Measurements from ENCODE around the gene TCP11L1.

TCP11L1 gene

DNA sequence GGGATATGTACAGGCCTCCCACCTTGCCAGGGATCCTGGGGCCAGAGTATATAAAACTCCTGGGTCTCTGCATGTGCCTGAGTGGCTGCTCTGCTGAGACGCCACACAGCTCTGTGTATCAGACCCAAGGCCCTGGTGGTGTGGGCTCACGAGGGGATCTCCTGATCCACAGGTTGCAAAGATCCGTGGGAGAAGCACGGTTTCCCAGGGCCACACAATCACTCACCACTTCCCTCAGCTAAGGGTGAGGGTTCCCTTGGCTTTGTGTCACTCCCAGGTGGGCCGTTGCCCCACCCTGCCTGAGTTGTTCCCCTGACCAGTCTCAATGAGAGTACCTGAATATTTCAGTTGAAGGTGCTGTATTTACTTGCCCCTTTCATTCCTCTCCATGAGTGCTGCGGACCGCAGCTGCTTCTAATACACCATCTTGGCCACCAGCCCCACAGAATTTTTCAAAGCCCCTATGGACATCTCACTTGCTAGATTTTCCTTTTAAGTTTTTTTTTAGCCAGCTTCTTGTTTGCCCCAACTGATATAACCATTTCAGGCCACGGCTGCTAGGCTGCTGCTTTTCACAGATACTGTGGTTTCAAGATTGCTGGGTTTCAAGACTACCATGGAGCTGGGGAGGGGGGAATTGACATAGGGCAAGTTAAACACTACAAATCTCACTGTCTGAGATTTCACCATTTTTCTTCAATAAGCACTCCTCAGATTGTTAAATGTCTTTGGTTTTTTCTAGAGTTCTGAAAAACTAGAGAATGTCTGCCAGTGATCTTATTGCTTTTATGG lies 37.4 kb upstream of the TCP11L1 start:
- Histone ChIP-seq H3K36me3 (ENCODE audit: control insufficient read depth in 4 of 4, insufficient read depth in 4 of 4, low read length in 3 of 4) (no peaks in the 10 kb centered on the region), H3K9me3 (ENCODE audit: control extremely low read depth in 1 of 5, control insufficient read depth in 4 of 5, insufficient read depth in 2 of 5, low read depth in 1 of 5, low read length in 4 of 5) (peaks cover 0 to 5% (median 0%) of the 10 kb centered on the region in 5 experiments), H3K4me3 (ENCODE audit: control insufficient read depth in 1 of 7, extremely low read depth in 1 of 7, insufficient read depth in 4 of 7, low read depth in 2 of 7, low read length in 6 of 7) (no peak overlapping the region), H3K27ac (ENCODE audit: insufficient read depth in 1 of 2, low read depth in 1 of 2, low read length in 2 of 2, poor library complexity in 1 of 2, severe bottlenecking in 2 of 2) (no peak overlapping the region), H3K4me1 (ENCODE audit: control extremely low read depth in 1 of 4, control insufficient read depth in 4 of 4, insufficient read depth in 4 of 4, low read length in 3 of 4) (no peaks in the 10 kb centered on the region), H3K27me3 (replicated peaks in 2 of 5; ENCODE audit: control insufficient read depth in 4 of 5, insufficient read depth in 5 of 5, low read length in 4 of 5) (no peaks in the 10 kb centered on the region)
- POLR2A ChIA-PET: no interaction called here
- peak in 1 of 3 donors; percentile 12 for DNase-seq
- CTCF ChIA-PET: interaction anchor here (0.7 to 1.1 kb wide), 2 partner anchors 20 to 64 kb away, joined by 3 read pairs; no protein-coding TSS in a partner anchor
- 95% methylated on average over 7 of the region's 8 CpGs for WGBS (ENCODE audit: insufficient coverage)

- POLR2A ChIA-PET: no interaction called here
Observed at GRCh38 chr11:33005175-33005574, 34.2 kb upstream of the TCP11L1 start.

GRCh38 chr11:33006010-33006409 lies 33.4 kb upstream of the TCP11L1 start:
- H3K27me3 ChIP-seq (replicated peaks in 2 of 5; ENCODE audit: control insufficient read depth in 4 of 5, insufficient read depth in 5 of 5, low read length in 4 of 5): no peaks in the 10 kb centered on the region
- no peak overlapping the region for H3K4me3 ChIP-seq (ENCODE audit: control insufficient read depth in 1 of 7, extremely low read depth in 1 of 7, insufficient read depth in 4 of 7, low read depth in 2 of 7, low read length in 6 of 7)
- H3K4me1 ChIP-seq (ENCODE audit: control extremely low read depth in 1 of 4, control insufficient read depth in 4 of 4, insufficient read depth in 4 of 4, low read length in 3 of 4): peaks cover 0 to 2% (median under 1%) of the 10 kb centered on the region in 4 experiments
- H3K36me3 ChIP-seq (ENCODE audit: control insufficient read depth in 4 of 4, insufficient read depth in 4 of 4, low read length in 3 of 4): no peaks in the 10 kb centered on the region
- CTCF ChIA-PET: interaction anchor here (0.8 kb wide), 1 partner anchor 59 kb away, joined by 3 read pairs; no protein-coding TSS in a partner anchor
- no peak for DNase-seq
- POLR2A ChIA-PET: no interaction called here
- H3K9me3 ChIP-seq (ENCODE audit: control extremely low read depth in 1 of 5, control insufficient read depth in 4 of 5, insufficient read depth in 2 of 5, low read depth in 1 of 5, low read length in 4 of 5): no peaks in the 10 kb centered on the region
- no peak overlapping the region for H3K27ac ChIP-seq (ENCODE audit: insufficient read depth in 1 of 2, low read depth in 1 of 2, low read length in 2 of 2, poor library complexity in 1 of 2, severe bottlenecking in 2 of 2)

More at GRCh38 chr11:33005175-33005574, 34.2 kb upstream of the TCP11L1 start:
- no peaks in the 10 kb centered on the region for H3K4me1 ChIP-seq (ENCODE audit: control extremely low read depth in 1 of 4, control insufficient read depth in 4 of 4, insufficient read depth in 4 of 4, low read length in 3 of 4)
- no peaks in the 10 kb centered on the region for H3K9me3 ChIP-seq (ENCODE audit: control extremely low read depth in 1 of 5, control insufficient read depth in 4 of 5, insufficient read depth in 2 of 5, low read depth in 1 of 5, low read length in 4 of 5)
- no peak overlapping the region for H3K4me3 ChIP-seq (ENCODE audit: control insufficient read depth in 1 of 7, extremely low read depth in 1 of 7, insufficient read depth in 4 of 7, low read depth in 2 of 7, low read length in 6 of 7)
- no peaks in the 10 kb centered on the region for H3K36me3 ChIP-seq (ENCODE audit: control insufficient read depth in 4 of 4, insufficient read depth in 4 of 4, low read length in 3 of 4)
- no peak for DNase-seq
- 100% methylated on average over 1 of the region's 2 CpGs for WGBS (ENCODE audit: insufficient coverage)
- no peak overlapping the region for H3K27ac ChIP-seq (ENCODE audit: insufficient read depth in 1 of 2, low read depth in 1 of 2, low read length in 2 of 2, poor library complexity in 1 of 2, severe bottlenecking in 2 of 2)
- no peaks in the 10 kb centered on the region for H3K27me3 ChIP-seq (replicated peaks in 2 of 5; ENCODE audit: control insufficient read depth in 4 of 5, insufficient read depth in 5 of 5, low read length in 4 of 5)
- CTCF ChIA-PET: interaction anchor here (0.6 kb wide), 1 partner anchor 15 kb away, joined by 3 read pairs; no protein-coding TSS in a partner anchor

DNA sequence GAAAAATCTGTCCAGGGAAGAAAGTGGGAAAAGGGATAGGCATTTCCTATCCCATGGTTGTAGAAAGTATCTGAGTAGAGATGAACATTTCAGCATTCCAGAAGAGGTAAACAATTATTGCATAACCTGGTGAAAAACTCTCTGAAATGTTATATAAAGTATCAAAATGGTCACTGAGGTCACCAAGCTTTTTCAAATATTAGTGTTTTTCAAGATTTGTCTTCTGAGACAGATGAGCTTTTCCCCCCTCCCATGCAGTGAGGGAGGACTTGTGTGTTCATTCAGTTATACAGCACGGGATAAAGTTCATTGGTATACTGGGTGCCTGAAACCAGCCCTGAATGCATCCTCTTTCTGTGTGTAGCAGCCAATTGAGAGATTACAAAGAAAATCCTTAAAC lies 25.6 kb upstream of the TCP11L1 start:
- Histone ChIP-seq H3K9me3 (ENCODE audit: control extremely low read depth in 1 of 5, control insufficient read depth in 4 of 5, insufficient read depth in 2 of 5, low read depth in 1 of 5, low read length in 4 of 5) (no peaks in the 10 kb centered on the region), H3K27me3 (replicated peaks in 2 of 5; ENCODE audit: control insufficient read depth in 4 of 5, insufficient read depth in 5 of 5, low read length in 4 of 5) (peaks cover 0 to 4% (median 0%) of the 10 kb centered on the region in 5 experiments), H3K36me3 (ENCODE audit: control insufficient read depth in 4 of 4, insufficient read depth in 4 of 4, low read length in 3 of 4) (no peaks in the 10 kb centered on the region), H3K27ac (ENCODE audit: insufficient read depth in 1 of 2, low read depth in 1 of 2, low read length in 2 of 2, poor library complexity in 1 of 2, severe bottlenecking in 2 of 2) (no peak overlapping the region), H3K4me3 (ENCODE audit: control insufficient read depth in 1 of 7, extremely low read depth in 1 of 7, insufficient read depth in 4 of 7, low read depth in 2 of 7, low read length in 6 of 7) (no peak overlapping the region), H3K4me1 (ENCODE audit: control extremely low read depth in 1 of 4, control insufficient read depth in 4 of 4, insufficient read depth in 4 of 4, low read length in 3 of 4) (peaks cover 3 to 30% (median 22%) of the 10 kb centered on the region in 4 experiments)
- CTCF ChIA-PET: interaction anchor here (0.6 to 2.2 kb wide), 2 partner anchors 53 to 56 kb away, joined by 3 to 5 read pairs; no protein-coding TSS in a partner anchor
- WGBS (ENCODE audit: insufficient coverage): 86% methylated on average over 1 of the region's 1 CpG
- POLR2A ChIA-PET: no interaction called here
- no peak for DNase-seq

DNA sequence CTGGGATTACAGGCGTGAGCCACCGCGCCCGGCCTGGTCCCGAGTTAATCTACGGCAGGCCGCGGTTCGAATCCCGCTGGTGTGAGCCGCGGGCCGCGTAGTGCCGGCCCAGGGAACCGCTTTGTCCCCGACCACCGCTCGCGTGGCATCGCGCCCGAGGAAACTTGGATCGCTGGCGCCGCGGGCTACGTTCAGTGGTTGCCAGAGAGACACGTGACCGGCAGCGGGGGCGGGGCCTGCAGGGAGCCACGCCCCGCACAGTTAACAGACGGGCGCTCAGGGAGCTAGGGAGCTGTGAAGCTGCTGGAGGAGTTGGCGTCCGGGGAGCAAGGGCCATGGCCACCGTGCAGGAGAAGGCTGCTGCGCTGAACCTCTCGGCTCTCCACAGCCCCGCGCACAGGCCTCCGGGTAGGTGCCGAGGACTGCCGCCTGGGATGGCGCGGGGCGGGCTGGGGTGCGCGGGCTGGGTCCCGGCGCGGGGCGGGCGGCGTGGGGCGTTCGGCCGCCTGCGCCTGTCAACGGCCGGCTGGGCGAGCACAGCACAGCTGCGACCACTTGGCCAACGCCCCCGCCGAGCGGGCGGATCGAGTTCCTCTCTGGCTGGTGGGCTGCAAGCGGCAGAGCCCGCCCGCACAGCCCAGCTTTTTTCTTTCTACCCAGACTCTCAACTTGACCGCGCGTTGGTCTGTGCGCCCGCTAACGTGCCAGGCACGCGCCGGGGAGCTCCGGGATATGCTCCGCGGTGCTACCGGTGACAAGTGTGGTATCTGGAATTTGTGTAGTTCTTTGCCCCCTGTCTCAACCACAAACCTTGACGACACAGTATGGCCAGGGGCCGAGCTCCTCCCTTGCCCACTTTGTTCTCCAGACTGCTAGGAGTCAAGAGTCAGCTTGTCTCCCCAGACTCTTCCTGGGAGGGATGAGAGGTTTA lies 23.5 kb upstream of the TCP11L1 start, which contains the start of gene DEPDC7:
Gene DEPDC7 (plus strand): TSS at position 258 of the 931 bp plus-strand sequence. CDS start 78 bp downstream, at position 336.
- peak within 1 kb of the TSS; percentile 37 to 82 (median 70) for H3K4me3 ChIP-seq (ENCODE audit: control insufficient read depth in 1 of 7, extremely low read depth in 1 of 7, insufficient read depth in 4 of 7, low read depth in 2 of 7, low read length in 6 of 7)
- H3K9me3 ChIP-seq (ENCODE audit: control extremely low read depth in 1 of 5, control insufficient read depth in 4 of 5, insufficient read depth in 2 of 5, low read depth in 1 of 5, low read length in 4 of 5): no peaks in the 10 kb centered on the region
- POLR2A ChIA-PET: interaction anchor here (0.7 kb wide), 1 partner anchor 658 kb away, joined by 8 read pairs; no protein-coding TSS in a partner anchor
- WGBS (ENCODE audit: insufficient coverage): 6% methylated on average over 72 of the region's 89 CpGs
- H3K27me3 ChIP-seq (replicated peaks in 2 of 5; ENCODE audit: control insufficient read depth in 4 of 5, insufficient read depth in 5 of 5, low read length in 4 of 5): peaks cover 0 to 4% (median 0%) of the 10 kb centered on the region in 5 experiments
- CTCF ChIA-PET: interaction anchor here (0.6 to 2.2 kb wide), 9 partner anchors 10 to 207 kb away, joined by 3 to 9 read pairs (median 4); no protein-coding TSS in a partner anchor
- no peak within 1 kb of the TSS for H3K27ac ChIP-seq (ENCODE audit: insufficient read depth in 1 of 2, low read depth in 1 of 2, low read length in 2 of 2, poor library complexity in 1 of 2, severe bottlenecking in 2 of 2)
- DNase-seq: peak; percentile 82 to 89 (median 89)
- H3K4me1 ChIP-seq (ENCODE audit: control extremely low read depth in 1 of 4, control insufficient read depth in 4 of 4, insufficient read depth in 4 of 4, low read length in 3 of 4): peaks cover 3 to 29% (median 21%) of the 10 kb centered on the region in 4 experiments
- H3K36me3 ChIP-seq (ENCODE audit: control insufficient read depth in 4 of 4, insufficient read depth in 4 of 4, low read length in 3 of 4): no peaks in the 10 kb centered on the region

DNA sequence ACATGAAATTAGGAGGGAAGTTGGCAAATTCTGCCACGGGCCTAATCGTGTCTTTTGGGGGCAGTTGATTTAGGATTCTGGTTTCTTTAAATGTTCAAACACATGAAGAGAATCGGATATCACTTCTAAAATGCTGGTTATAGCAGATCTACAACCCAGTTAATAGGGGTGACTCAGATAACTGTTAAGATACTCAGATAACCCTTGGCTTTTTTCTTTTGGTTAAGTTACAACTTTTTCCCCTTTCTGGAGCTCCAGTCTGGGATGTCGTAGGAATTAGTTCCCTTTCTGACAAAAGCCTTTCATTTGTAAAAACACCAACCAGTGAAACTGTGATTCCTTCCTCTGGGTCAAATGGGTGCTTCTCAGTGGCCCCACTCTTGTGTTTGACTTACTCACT lies 22.7 kb upstream of the TCP11L1 start:
- ChIA-PET POLR2A (no interaction called here), CTCF (interaction anchor here (1.1 to 2.0 kb wide), 7 partner anchors 9 to 208 kb away, joined by 3 to 9 read pairs (median 4); no protein-coding TSS in a partner anchor)
- Histone ChIP-seq H3K9me3 (ENCODE audit: control extremely low read depth in 1 of 5, control insufficient read depth in 4 of 5, insufficient read depth in 2 of 5, low read depth in 1 of 5, low read length in 4 of 5) (no peaks in the 10 kb centered on the region), H3K4me3 (ENCODE audit: control insufficient read depth in 1 of 7, extremely low read depth in 1 of 7, insufficient read depth in 4 of 7, low read depth in 2 of 7, low read length in 6 of 7) (peak overlapping the region in 5 of 7 experiments; percentile 53 to 82 (median 70)), H3K27ac (ENCODE audit: insufficient read depth in 1 of 2, low read depth in 1 of 2, low read length in 2 of 2, poor library complexity in 1 of 2, severe bottlenecking in 2 of 2) (no peak overlapping the region), H3K4me1 (ENCODE audit: control extremely low read depth in 1 of 4, control insufficient read depth in 4 of 4, insufficient read depth in 4 of 4, low read length in 3 of 4) (peaks cover 3 to 26% (median 15%) of the 10 kb centered on the region in 4 experiments), H3K27me3 (replicated peaks in 2 of 5; ENCODE audit: control insufficient read depth in 4 of 5, insufficient read depth in 5 of 5, low read length in 4 of 5) (peaks cover 0 to 4% (median 0%) of the 10 kb centered on the region in 5 experiments), H3K36me3 (ENCODE audit: control insufficient read depth in 4 of 4, insufficient read depth in 4 of 4, low read length in 3 of 4) (no peaks in the 10 kb centered on the region)
- DNase-seq: no peak
- WGBS (ENCODE audit: insufficient coverage): 37% methylated on average over 3 of the region's 4 CpGs
